GM18909 (cell line): ENCODE data around the gene CREB3L1.
A peak's percentile ranks its signal among the peaks of the same experiment; 100 is the strongest.

Experiments used
- ATAC-seq: cut with Tn5 transposase; IDR thresholded peaks from one replicate; pipeline ENCODE4 v1.9.1; 2021; ENCODE audit warnings: mild to moderate bottlenecking; ENCODE audit not compliant: unreplicated experiment, poor library complexity

CREB3L1 gene

GRCh38 chr11:46361283-46362155 is 84.1 kb downstream of the CREB3L1 start:
- peak; percentile 90 for ATAC-seq

- ATAC-seq: peak; percentile 5
These were observed 84.9 kb downstream of the CREB3L1 start for GRCh38 chr11:46362156-46363030.

GRCh38 chr11:46363031-46363407 is 85.6 kb downstream of the CREB3L1 start:
- no peak for ATAC-seq

- no peak for ATAC-seq
These were observed 86.1 kb downstream of the CREB3L1 start for GRCh38 chr11:46363455-46364005.

GRCh38 chr11:46364056-46364455 is 86.6 kb downstream of the CREB3L1 start:
- no peak for ATAC-seq

GRCh38 chr11:46364791-46365190 is 87.3 kb downstream of the CREB3L1 start:
- no peak for ATAC-seq

GRCh38 chr11:46366260-46366659 is 88.8 kb downstream of the CREB3L1 start:
- ATAC-seq: no peak

GRCh38 chr11:46366661-46367161 is 89.2 kb downstream of the CREB3L1 start:
- no peak for ATAC-seq

- ATAC-seq: peak; percentile 68
These were observed 89.9 kb downstream of the CREB3L1 start for GRCh38 chr11:46367244-46367915.

GRCh38 chr11:46367916-46368267 is 90.4 kb downstream of the CREB3L1 start:
- no peak for ATAC-seq

- no peak for ATAC-seq
These were observed 92.1 kb downstream of the CREB3L1 start for GRCh38 chr11:46369458-46370152.

- ATAC-seq: no peak
These were observed 92.8 kb downstream of the CREB3L1 start for GRCh38 chr11:46370253-46370652.
